Adrenal gland (tissue), 5 donors: Measurements from ENCODE around the gene ADGRB3.

ENCODE experiments used
- POLR2A ChIP-seq, 2 donors: fragments of 450-650 bp; IDR thresholded peaks; one replicate each; pipeline ENCODE4 v1.6.1; 2017; ENCODE audit warnings: antibody characterized with exemption in 2 of 2, mild to moderate bottlenecking in 2 of 2, moderate library complexity in 1 of 2
- TF ChIP-seq, protein P1 (sequence below), 6 experiments: fragments of 450-650 bp in 4 of 6; fragments of 200-600 bp in 2 of 6; sonication (generic) in 1 of 6; IDR thresholded peaks; 1 replicate in 5 of 6; 2 replicates in 1 of 6; pipeline versions ENCODE4 v1.5.1 to v1.8.0; 2016 to 2021; ENCODE audit warnings: antibody characterized with exemption in 6 of 6, mild to moderate bottlenecking in 2 of 6, moderate library complexity in 1 of 6
- donor health status: DM: no; HTN: no; CAD: no.

- TF ChIP-seq, protein P1, sequence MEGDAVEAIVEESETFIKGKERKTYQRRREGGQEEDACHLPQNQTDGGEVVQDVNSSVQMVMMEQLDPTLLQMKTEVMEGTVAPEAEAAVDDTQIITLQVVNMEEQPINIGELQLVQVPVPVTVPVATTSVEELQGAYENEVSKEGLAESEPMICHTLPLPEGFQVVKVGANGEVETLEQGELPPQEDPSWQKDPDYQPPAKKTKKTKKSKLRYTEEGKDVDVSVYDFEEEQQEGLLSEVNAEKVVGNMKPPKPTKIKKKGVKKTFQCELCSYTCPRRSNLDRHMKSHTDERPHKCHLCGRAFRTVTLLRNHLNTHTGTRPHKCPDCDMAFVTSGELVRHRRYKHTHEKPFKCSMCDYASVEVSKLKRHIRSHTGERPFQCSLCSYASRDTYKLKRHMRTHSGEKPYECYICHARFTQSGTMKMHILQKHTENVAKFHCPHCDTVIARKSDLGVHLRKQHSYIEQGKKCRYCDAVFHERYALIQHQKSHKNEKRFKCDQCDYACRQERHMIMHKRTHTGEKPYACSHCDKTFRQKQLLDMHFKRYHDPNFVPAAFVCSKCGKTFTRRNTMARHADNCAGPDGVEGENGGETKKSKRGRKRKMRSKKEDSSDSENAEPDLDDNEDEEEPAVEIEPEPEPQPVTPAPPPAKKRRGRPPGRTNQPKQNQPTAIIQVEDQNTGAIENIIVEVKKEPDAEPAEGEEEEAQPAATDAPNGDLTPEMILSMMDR (IDR thresholded peaks at IDR 0.05): no peak
- no peak for TF ChIP-seq POLR2A (IDR thresholded peaks at IDR 0.05)
These were observed 23.3 kb downstream of the ADGRB3 start for GRCh38 chr6:68658338-68658737.
